B cell (primary cell): Measurements from ENCODE around the gene FAM13B.

ENCODE experiments used
- CTCF ChIP-seq: fragments of 200-600 bp; IDR thresholded peaks from one replicate; pipeline ENCODE4 v1.8.0; 2022; ENCODE audit warnings: antibody characterized with exemption, mild to moderate bottlenecking
- EZH2 ChIP-seq: IDR thresholded peaks from 2 replicates; pipeline ENCODE4 v1.6.1; 2012; ENCODE audit warnings: borderline replicate concordance, low read depth, mild to moderate bottlenecking, moderate library complexity, low read length; ENCODE audit not compliant: insufficient read depth, poor library complexity, severe bottlenecking

GRCh38 chr5:138035605-138036537 lies 3.0 kb upstream of the FAM13B start:
- no peak for TF ChIP-seq EZH2
- TF ChIP-seq CTCF, result peak; percentile 97
